Ectodermal cell (in vitro differentiated cells): Measurements from ENCODE around the gene HSF2BP. TPM values are rescaled to one million over a fixed set of nuclear protein-coding genes. Genes with fewer than 3 reads are reported as not detected.
"Not testable (repeated sequence)": the region's sequence is repeated elsewhere in the genome, so short reads cannot be mapped to it uniquely, and the experiment has no call there.

ENCODE experiments used
- H3K27ac ChIP-seq: 2 replicates; pipeline ENCODE4 v1.7.0; 2013; ENCODE audit warnings: mild to moderate bottlenecking, low read depth, low read length; ENCODE audit not compliant: insufficient read depth, poor library complexity, severe bottlenecking
- H3K27me3 ChIP-seq: 2 replicates; pipeline ENCODE4 v1.7.0; 2013; ENCODE audit warnings: mild to moderate bottlenecking, low read length; ENCODE audit not compliant: insufficient read depth, control insufficient read depth, poor library complexity, severe bottlenecking
- H3K36me3 ChIP-seq: one replicate; pipeline ENCODE4 v1.7.0; 2013; ENCODE audit warnings: low read length; ENCODE audit not compliant: control insufficient read depth, insufficient read depth
- H3K4me1 ChIP-seq: one replicate; pipeline ENCODE4 v1.7.0; 2013; ENCODE audit warnings: low read length; ENCODE audit not compliant: control insufficient read depth, insufficient read depth
- H3K4me3 ChIP-seq: 2 replicates; pipeline ENCODE4 v1.7.0; 2013; ENCODE audit warnings: low read depth, low read length, control low read depth; ENCODE audit not compliant: insufficient read depth
- H3K9me3 ChIP-seq: 2 replicates; pipeline ENCODE4 v1.7.0; 2013; ENCODE audit warnings: mild to moderate bottlenecking, low read length, moderate library complexity; ENCODE audit not compliant: control insufficient read depth
- WGBS, 2 experiments: methylation state at CpG; one replicate each; pipeline ENCODE4 v1.1.7; 2013; ENCODE audit warnings: missing lambda C conversion rate in 2 of 2; 5-methylcytosine and 5-hydroxymethylcytosine counted together
- polyA plus RNA-seq, 4 experiments: library from polyadenylated mRNA; stranded (reverse); fragments of 50-300 nt; gene quantifications; one replicate each; pipeline ENCODE4 v1.2.3, GENCODE V29; 2013

HSF2BP gene
- 1.00 TPM for polyA plus RNA-seq (2013, experiment 1 of 4)
- 1.0 TPM for polyA plus RNA-seq (2013, experiment 2 of 4)
- 0.59 TPM for polyA plus RNA-seq (2013, experiment 3 of 4)
- polyA plus RNA-seq (2013, experiment 4 of 4) = 1.1 TPM

- Histone ChIP-seq H3K4me3 (peak within 1 kb of the TSS; percentile 96), H3K4me1 (no peaks in the 10 kb centered on the region), H3K9me3 (no peaks in the 10 kb centered on the region), H3K27ac (peak within 1 kb of the TSS; percentile 86), H3K27me3 (no peaks in the 10 kb centered on the region), H3K36me3 (peaks cover 7% of the 10 kb centered on the region)
- 13% methylated on average over 92 of the region's 92 CpGs for WGBS, 2 experiments
Observed at GRCh38 chr21:43659136-43660000, at the start of gene HSF2BP, which contains the start of gene RRP1B. HSF2BP (minus strand) TSS chr21:43659488; CDS start chr21:43658096, 1,392 bp downstream. RRP1B (plus strand) TSS chr21:43659560; CDS start chr21:43659665, 105 bp downstream.

- Histone ChIP-seq H3K4me3 (no peak overlapping the region), H3K4me1 (no peaks in the 10 kb centered on the region), H3K9me3 (no peaks in the 10 kb centered on the region), H3K27me3 (no peaks in the 10 kb centered on the region), H3K36me3 (no peaks in the 10 kb centered on the region), H3K27ac (no peak overlapping the region)
- WGBS, 2 experiments = 92% methylated on average over 13 of the region's 13 CpGs
Observed at GRCh38 chr21:43708745-43709381, 49.6 kb upstream of the HSF2BP start.

GRCh38 chr21:43707462-43707861 lies 48.2 kb upstream of the HSF2BP start:
- 90 to 91% methylated on average over 9 of the region's 9 CpGs for WGBS, 2 experiments
- Histone ChIP-seq H3K9me3 (no peaks in the 10 kb centered on the region), H3K36me3 (no peaks in the 10 kb centered on the region), H3K27ac (no peak overlapping the region), H3K4me1 (peaks cover 11% of the 10 kb centered on the region), H3K4me3 (no peak overlapping the region), H3K27me3 (no peaks in the 10 kb centered on the region)

GRCh38 chr21:43703035-43703880 lies 44.0 kb upstream of the HSF2BP start:
- Histone ChIP-seq H3K9me3 (no peaks in the 10 kb centered on the region), H3K27me3 (no peaks in the 10 kb centered on the region), H3K4me1 (peaks cover 14% of the 10 kb centered on the region), H3K36me3 (no peaks in the 10 kb centered on the region), H3K27ac (peak overlapping the region; percentile 26), H3K4me3 (no peak overlapping the region)
- WGBS, 2 experiments = 56 to 57% methylated on average over 29 of the region's 29 CpGs

- Histone ChIP-seq H3K36me3 (no peaks in the 10 kb centered on the region), H3K4me3 (no peak overlapping the region), H3K27ac (no peak overlapping the region), H3K9me3 (no peaks in the 10 kb centered on the region), H3K4me1 (peaks cover 14% of the 10 kb centered on the region), H3K27me3 (no peaks in the 10 kb centered on the region)
- WGBS, 2 experiments = 81% methylated on average over 12 of the region's 12 CpGs
Observed at GRCh38 chr21:43702785-43703034, 43.4 kb upstream of the HSF2BP start.

- Histone ChIP-seq H3K4me1 (peaks cover 14% of the 10 kb centered on the region), H3K4me3 (no peak overlapping the region), H3K36me3 (no peaks in the 10 kb centered on the region), H3K27me3 (no peaks in the 10 kb centered on the region), H3K9me3 (no peaks in the 10 kb centered on the region), H3K27ac (no peak overlapping the region)
- WGBS, 2 experiments = 87% methylated on average over 29 of the region's 29 CpGs
Observed at GRCh38 chr21:43701936-43702784, 42.9 kb upstream of the HSF2BP start.

- Histone ChIP-seq H3K27ac (no peak overlapping the region), H3K36me3 (no peaks in the 10 kb centered on the region), H3K4me3 (no peak overlapping the region), H3K9me3 (no peaks in the 10 kb centered on the region), H3K4me1 (peaks cover 14% of the 10 kb centered on the region), H3K27me3 (no peaks in the 10 kb centered on the region)
- WGBS, 2 experiments = 80 to 83% methylated on average over 13 of the region's 13 CpGs
Observed at GRCh38 chr21:43699933-43700599, 40.8 kb upstream of the HSF2BP start.

GRCh38 chr21:43699492-43699777 lies 40.1 kb upstream of the HSF2BP start:
- 74 to 76% methylated on average over 5 of the region's 5 CpGs for WGBS, 2 experiments
- not testable (repeated sequence) for H3K9me3 ChIP-seq, H3K36me3 ChIP-seq, H3K4me3 ChIP-seq, H3K27me3 ChIP-seq, H3K27ac ChIP-seq
- peaks cover 14% of the 10 kb centered on the region for H3K4me1 ChIP-seq
